ENCODE results near the gene SRBD1. TPM values are rescaled to one million over a fixed set of nuclear protein-coding genes. Genes with fewer than 3 reads are reported as not detected.

The SRBD1 gene
- polyA plus RNA-seq, 1 experiment, result 2.7 TPM

DNA sequence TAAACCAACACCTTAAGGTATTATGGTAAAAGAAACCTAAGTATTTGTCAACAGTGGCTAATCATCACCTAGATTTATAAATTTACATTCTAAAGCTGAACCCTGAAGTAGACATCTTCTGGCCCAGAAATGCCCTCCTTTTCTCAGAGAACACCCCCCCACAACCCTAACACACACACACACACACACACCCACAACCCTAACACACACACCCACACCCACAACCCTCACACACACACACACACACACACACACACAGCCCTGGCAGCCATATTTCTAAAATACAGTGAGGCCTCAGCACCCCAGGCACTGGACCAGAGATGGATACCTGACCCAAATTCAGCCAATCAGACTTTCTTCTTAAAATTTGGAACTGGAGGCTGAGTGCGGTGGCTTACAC, 14.3 kb downstream of the SRBD1 start:
- no peak for DNase-seq (ENCODE audit: low read depth)
- ChIA-PET POLR2A (interaction anchor here (0.6 kb wide), 1 partner anchor 19 kb away, joined by 11 read pairs; no protein-coding TSS in a partner anchor), CTCF (interaction anchor here (0.7 to 2.9 kb wide), 5 partner anchors 9 to 610 kb away, joined by 3 to 16 read pairs (median 4); no protein-coding TSS in a partner anchor)
- TF ChIP-seq, protein P1, sequence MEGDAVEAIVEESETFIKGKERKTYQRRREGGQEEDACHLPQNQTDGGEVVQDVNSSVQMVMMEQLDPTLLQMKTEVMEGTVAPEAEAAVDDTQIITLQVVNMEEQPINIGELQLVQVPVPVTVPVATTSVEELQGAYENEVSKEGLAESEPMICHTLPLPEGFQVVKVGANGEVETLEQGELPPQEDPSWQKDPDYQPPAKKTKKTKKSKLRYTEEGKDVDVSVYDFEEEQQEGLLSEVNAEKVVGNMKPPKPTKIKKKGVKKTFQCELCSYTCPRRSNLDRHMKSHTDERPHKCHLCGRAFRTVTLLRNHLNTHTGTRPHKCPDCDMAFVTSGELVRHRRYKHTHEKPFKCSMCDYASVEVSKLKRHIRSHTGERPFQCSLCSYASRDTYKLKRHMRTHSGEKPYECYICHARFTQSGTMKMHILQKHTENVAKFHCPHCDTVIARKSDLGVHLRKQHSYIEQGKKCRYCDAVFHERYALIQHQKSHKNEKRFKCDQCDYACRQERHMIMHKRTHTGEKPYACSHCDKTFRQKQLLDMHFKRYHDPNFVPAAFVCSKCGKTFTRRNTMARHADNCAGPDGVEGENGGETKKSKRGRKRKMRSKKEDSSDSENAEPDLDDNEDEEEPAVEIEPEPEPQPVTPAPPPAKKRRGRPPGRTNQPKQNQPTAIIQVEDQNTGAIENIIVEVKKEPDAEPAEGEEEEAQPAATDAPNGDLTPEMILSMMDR (IDR thresholded peaks at IDR 0.05; ENCODE audit: insufficient read depth, low read depth, low read length), result no peak
- no peak overlapping the region for H3K4me3 ChIP-seq (ENCODE audit: low read depth, low read length)
- H3K27me3 ChIP-seq (ENCODE audit: control insufficient read depth, insufficient read depth, low read length), result no peaks in the 10 kb centered on the region
- peaks cover 4% of the 10 kb centered on the region for H3K36me3 ChIP-seq (ENCODE audit: control insufficient read depth, insufficient read depth, low read length)

DNA sequence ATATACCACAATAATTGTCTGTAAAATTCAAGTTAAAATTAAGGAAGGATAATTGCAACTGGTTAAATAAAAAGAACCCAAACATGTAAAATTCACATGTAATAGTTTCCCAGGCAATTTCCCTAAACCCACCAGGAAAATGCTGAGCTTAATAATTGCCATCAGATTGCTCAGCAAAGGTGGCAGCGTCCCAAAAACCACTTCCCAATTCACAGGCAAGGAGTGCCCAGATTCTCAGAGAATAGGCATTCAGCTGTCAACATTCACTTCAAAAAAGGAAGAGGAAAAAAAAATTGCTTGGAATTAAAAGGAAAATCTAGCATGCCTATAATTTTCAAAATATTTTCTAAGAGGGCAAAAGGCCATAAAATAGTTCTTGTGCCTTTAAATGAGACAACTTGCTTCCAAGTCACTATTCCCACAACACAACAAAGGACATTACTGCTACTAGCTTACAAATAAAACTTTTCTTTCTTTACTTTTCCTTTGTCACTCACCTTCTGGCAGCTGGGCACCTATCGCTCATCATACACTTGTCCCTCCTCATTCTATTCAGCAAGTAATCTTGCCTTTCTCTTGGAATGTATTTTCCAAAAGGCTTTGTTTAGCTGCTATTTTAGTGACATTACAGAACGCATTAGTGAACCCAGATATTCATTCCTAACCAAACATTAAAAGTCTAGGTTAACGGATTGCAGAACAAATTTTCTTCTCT, 15.2 kb downstream of the SRBD1 start:
- Histone ChIP-seq H3K4me3 (ENCODE audit: low read depth, low read length) (no peak overlapping the region), H3K27me3 (ENCODE audit: control insufficient read depth, insufficient read depth, low read length) (no peaks in the 10 kb centered on the region), H3K36me3 (ENCODE audit: control insufficient read depth, insufficient read depth, low read length) (peaks cover 2% of the 10 kb centered on the region)
- ChIA-PET POLR2A (interaction anchor here (0.5 to 0.7 kb wide), 3 partner anchors 15 to 1425 kb away, joined by 3 to 11 read pairs (median 10); no protein-coding TSS in a partner anchor), CTCF (interaction anchor here (0.7 to 2.9 kb wide), 5 partner anchors 8 to 611 kb away, joined by 3 to 16 read pairs (median 4); partner anchors contain the start of gene SRBD1)
- peak; percentile 64 for DNase-seq (ENCODE audit: low read depth)
- TF ChIP-seq, protein P1 (IDR thresholded peaks at IDR 0.05; ENCODE audit: insufficient read depth, low read depth, low read length), result no peak

GRCh38 chr2:45591073-45591472, 20.0 kb downstream of the SRBD1 start:
- H3K4me3 ChIP-seq (ENCODE audit: low read depth, low read length), result no peak overlapping the region
- POLR2A ChIA-PET, result no interaction called here
- H3K27me3 ChIP-seq (ENCODE audit: control insufficient read depth, insufficient read depth, low read length), result no peaks in the 10 kb centered on the region
- H3K36me3 ChIP-seq (ENCODE audit: control insufficient read depth, insufficient read depth, low read length), result no peaks in the 10 kb centered on the region
- CTCF ChIA-PET, result interaction anchor here (1.2 kb wide), 1 partner anchor 346 kb away, joined by 3 read pairs; no protein-coding TSS in a partner anchor
- TF ChIP-seq, protein P1 (IDR thresholded peaks at IDR 0.05; ENCODE audit: insufficient read depth, low read depth, low read length), result no peak
- no peak for DNase-seq (ENCODE audit: low read depth)

DNA sequence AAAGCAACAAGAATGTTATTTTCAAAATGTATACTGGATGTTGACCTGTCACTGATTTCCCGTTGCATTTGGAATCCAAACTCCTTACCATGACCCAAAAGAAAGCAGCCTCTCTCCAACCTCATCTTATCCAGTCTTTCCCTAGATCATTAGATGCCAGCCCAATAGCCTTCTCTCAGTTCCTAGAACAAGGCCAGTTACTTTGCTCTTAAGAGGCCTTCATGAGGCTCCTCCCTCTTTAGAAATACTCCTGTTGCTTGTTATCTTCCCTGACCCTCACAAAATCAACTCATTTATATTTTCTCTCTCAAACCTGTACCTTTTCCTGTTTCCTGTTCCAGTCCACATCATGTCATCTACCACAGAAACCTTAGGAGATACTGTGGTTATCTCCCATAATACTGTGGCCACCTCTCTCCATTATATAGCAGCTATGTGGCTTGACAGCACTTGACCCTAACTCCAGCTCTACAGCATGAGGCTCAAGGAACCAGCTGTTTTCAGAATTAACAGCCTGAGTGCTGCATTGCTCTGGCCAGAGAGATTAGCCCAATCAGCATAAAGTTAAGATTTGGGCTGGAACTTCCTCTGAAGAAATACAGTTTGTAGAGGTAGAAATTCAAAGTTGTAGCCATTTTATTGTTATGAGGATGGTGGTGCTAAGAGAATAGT, 22.8 kb downstream of the SRBD1 start:
- Histone ChIP-seq H3K36me3 (ENCODE audit: control insufficient read depth, insufficient read depth, low read length) (no peaks in the 10 kb centered on the region), H3K27me3 (ENCODE audit: control insufficient read depth, insufficient read depth, low read length) (no peaks in the 10 kb centered on the region), H3K4me3 (ENCODE audit: low read depth, low read length) (no peak overlapping the region)
- no peak for DNase-seq (ENCODE audit: low read depth)
- ChIA-PET POLR2A (no interaction called here), CTCF (interaction anchor here (0.6 to 1.7 kb wide), 5 partner anchors 8 to 310 kb away, joined by 3 to 8 read pairs (median 4); no protein-coding TSS in a partner anchor)
- TF ChIP-seq, protein P1 (IDR thresholded peaks at IDR 0.05; ENCODE audit: insufficient read depth, low read depth, low read length), result no peak

- Histone ChIP-seq H3K27me3 (ENCODE audit: control insufficient read depth, insufficient read depth, low read length) (no peaks in the 10 kb centered on the region), H3K4me3 (ENCODE audit: low read depth, low read length) (no peak overlapping the region), H3K36me3 (ENCODE audit: control insufficient read depth, insufficient read depth, low read length) (no peaks in the 10 kb centered on the region)
- TF ChIP-seq, protein P1 (IDR thresholded peaks at IDR 0.05; ENCODE audit: insufficient read depth, low read depth, low read length), result no peak
- DNase-seq (ENCODE audit: low read depth), result no peak
- POLR2A ChIA-PET, result no interaction called here
- CTCF ChIA-PET, result interaction anchor here (0.6 to 2.3 kb wide), 4 partner anchors 10 to 592 kb away, joined by 3 to 11 read pairs (median 4); no protein-coding TSS in a partner anchor
Measured at GRCh38 chr2:45586600-45586999, 24.5 kb downstream of the SRBD1 start.

All from BJ (cell line).